LHCN-M2 (cell line): ENCODE data around the gene SCYGR2. TPM values are rescaled to one million over a fixed set of nuclear protein-coding genes. Genes with fewer than 3 reads are reported as not detected.

Experiments
- DNase-seq: peaks from one replicate; pipeline ENCODE4 v3.0.0-alpha.2; 2012; ENCODE audit warnings: low read depth
- total RNA-seq: library from RNA; depleted of rRNA; stranded (reverse); fragments of >200 nt; gene quantifications from 2 replicates; pipeline ENCODE4 v1.2.3, GENCODE V29; 2014

SCYGR2 gene
- total RNA-seq, 1 experiment from 2014 or later, result not detected

GRCh38 chr2:227612546-227613271, 14.0 kb downstream of the SCYGR2 start:
- no peak for DNase-seq

- no peak for DNase-seq
Observed at GRCh38 chr2:227613272-227613660, 14.6 kb downstream of the SCYGR2 start.

- no peak for DNase-seq
Observed at GRCh38 chr2:227614246-227614645, 15.6 kb downstream of the SCYGR2 start.

- no peak for DNase-seq
Observed at GRCh38 chr2:227614740-227615139, 16.0 kb downstream of the SCYGR2 start, which contains the start of gene SCYGR3. Gene SCYGR3, minus strand, starts transcription at chr2:227614840. Its CDS starts 0 bp downstream, at chr2:227614840.

GRCh38 chr2:227615181-227615580, 16.5 kb downstream of the SCYGR2 start:
- no peak for DNase-seq

- DNase-seq, result no peak
Observed at GRCh38 chr2:227615906-227616305, 17.2 kb downstream of the SCYGR2 start.

- DNase-seq, result no peak
Observed at GRCh38 chr2:227616631-227617030, 17.9 kb downstream of the SCYGR2 start.

GRCh38 chr2:227617316-227618230, 18.9 kb downstream of the SCYGR2 start, which contains the start of gene SCYGR4:
Gene SCYGR4, plus strand, starts transcription at chr2:227617498. Its CDS starts 0 bp downstream, at chr2:227617498.
- peak; percentile 56 for DNase-seq

- peak; percentile 41 for DNase-seq
Observed at GRCh38 chr2:227623226-227623625, 24.5 kb downstream of the SCYGR2 start.

- no peak for DNase-seq
Observed at GRCh38 chr2:227625420-227625819, 26.7 kb downstream of the SCYGR2 start.

- DNase-seq, result no peak
Observed at GRCh38 chr2:227626580-227627151, 28.0 kb downstream of the SCYGR2 start.

- DNase-seq, result no peak
Observed at GRCh38 chr2:227627769-227628168, 29.1 kb downstream of the SCYGR2 start.

GRCh38 chr2:227629435-227629834, 30.7 kb downstream of the SCYGR2 start:
- no peak for DNase-seq

- DNase-seq, result no peak
Observed at GRCh38 chr2:227630322-227630721, 31.6 kb downstream of the SCYGR2 start.

- no peak for DNase-seq
Observed at GRCh38 chr2:227632827-227633226, 34.1 kb downstream of the SCYGR2 start.

- no peak for DNase-seq
Observed at GRCh38 chr2:227634201-227634600, 35.5 kb downstream of the SCYGR2 start.

GRCh38 chr2:227642656-227643055, 44.0 kb downstream of the SCYGR2 start:
- no peak for DNase-seq

- DNase-seq, result no peak
Observed at GRCh38 chr2:227643990-227644551, 45.4 kb downstream of the SCYGR2 start.
